MM.1S (cell line): ENCODE measurements around the gene HELQ.

Experiments
- DNase-seq: peaks from one replicate; pipeline ENCODE4 v3.0.0-alpha.2; 2015
- H2AFZ ChIP-seq: fragments of 300-600 bp; sonication (generic); 2 replicates; pipeline ENCODE4 v1.6.0; 2016; ENCODE audit warnings: antibody characterized with exemption, low read length
- H3F3A ChIP-seq: fragments of 300-600 bp; sonication (generic); 2 replicates; pipeline ENCODE4 v1.6.1; 2016; ENCODE audit warnings: mild to moderate bottlenecking, antibody characterized with exemption, low read length, moderate library complexity, mixed read lengths; ENCODE audit not compliant: insufficient read depth
- H3K27ac ChIP-seq: fragments of 300-600 bp; sonication (generic); 2 replicates; pipeline ENCODE4 v1.5.1; 2016; ENCODE audit warnings: mild to moderate bottlenecking, low read length
- H3K27me3 ChIP-seq: fragments of 300-600 bp; sonication (generic); replicated peaks from 2 replicates; pipeline ENCODE4 v1.6.0; 2016; ENCODE audit warnings: low read length; ENCODE audit not compliant: insufficient read depth
- H3K36me3 ChIP-seq: fragments of 300-600 bp; sonication (generic); replicated peaks from 2 replicates; pipeline ENCODE4 v1.6.1; 2016; ENCODE audit warnings: mild to moderate bottlenecking, low read length, mixed read lengths; ENCODE audit not compliant: insufficient read depth
- H3K4me1 ChIP-seq: fragments of 300-600 bp; sonication (generic); 2 replicates; pipeline ENCODE4 v1.6.1; 2016; ENCODE audit warnings: low read length, mixed read lengths
- H3K4me2 ChIP-seq: fragments of 300-600 bp; sonication (generic); 2 replicates; pipeline ENCODE4 v1.6.0; 2016; ENCODE audit warnings: low read depth, low read length
- H3K4me3 ChIP-seq: fragments of 300-600 bp; sonication (generic); 2 replicates; pipeline ENCODE4 v1.5.1; 2016; ENCODE audit warnings: low read length, mixed read lengths
- H3K79me2 ChIP-seq: fragments of 300-600 bp; sonication (generic); 2 replicates; pipeline ENCODE4 v1.6.1; 2016; ENCODE audit warnings: mixed run types, low read length, mixed read lengths
- H3K9ac ChIP-seq: fragments of 300-600 bp; sonication (generic); 2 replicates; pipeline ENCODE4 v1.6.1; 2016; ENCODE audit warnings: low read length, mixed read lengths
- H3K9me2 ChIP-seq: fragments of 300-600 bp; sonication (generic); replicated peaks from 2 replicates; pipeline ENCODE4 v1.6.1; 2016; ENCODE audit warnings: mild to moderate bottlenecking, low read length, mixed read lengths; ENCODE audit not compliant: insufficient read depth
- H3K9me3 ChIP-seq: fragments of 300-600 bp; sonication (generic); replicated peaks from 2 replicates; pipeline ENCODE4 v1.6.1; 2016; ENCODE audit warnings: mild to moderate bottlenecking, low read length, mixed read lengths; ENCODE audit not compliant: insufficient read depth
- H4K20me1 ChIP-seq: fragments of 300-600 bp; sonication (generic); 2 replicates; pipeline ENCODE4 v1.6.1; 2016; ENCODE audit warnings: mild to moderate bottlenecking, low read length, moderate library complexity, mixed read lengths; ENCODE audit not compliant: insufficient read depth
- EZH2 ChIP-seq: fragments of 300-600 bp; sonication (generic); optimal IDR thresholded peaks from 2 replicates; pipeline ENCODE3; 2017; ENCODE audit warnings: low read depth, mild to moderate bottlenecking, antibody characterized with exemption, low read length, mixed read lengths
- EZH2phosphoT487 ChIP-seq: fragments of 300-600 bp; sonication (generic); IDR thresholded peaks from 2 replicates; pipeline ENCODE4 v1.6.1; 2018; ENCODE audit warnings: antibody characterized with exemption, low read length
- TF ChIP-seq, protein P1 (sequence below): fragments of 300-600 bp; sonication (generic); IDR thresholded peaks from 2 replicates; pipeline ENCODE4 v1.5.1; 2016; ENCODE audit warnings: antibody characterized with exemption, low read length, mixed read lengths

The HELQ gene

GRCh38 chr4:83436680-83437079, 18.9 kb downstream of the HELQ start:
- Histone ChIP-seq H3K27ac (no peak overlapping the region), H4K20me1 (no peaks in the 10 kb centered on the region), H3K36me3 (no peaks in the 10 kb centered on the region; the same call in 1 of the 2 replicates), H3F3A (no peaks in the 10 kb centered on the region), H3K4me3 (no peak overlapping the region), H2AFZ (no peak overlapping the region), H3K79me2 (no peaks in the 10 kb centered on the region), H3K4me1 (no peaks in the 10 kb centered on the region), H3K27me3 (no peaks in the 10 kb centered on the region), H3K9ac (no peak overlapping the region), H3K4me2 (no peak overlapping the region), H3K9me3 (no peaks in the 10 kb centered on the region), H3K9me2 (no peaks in the 10 kb centered on the region)
- TF ChIP-seq EZH2phosphoT487 = no peak
- TF ChIP-seq, protein P1, sequence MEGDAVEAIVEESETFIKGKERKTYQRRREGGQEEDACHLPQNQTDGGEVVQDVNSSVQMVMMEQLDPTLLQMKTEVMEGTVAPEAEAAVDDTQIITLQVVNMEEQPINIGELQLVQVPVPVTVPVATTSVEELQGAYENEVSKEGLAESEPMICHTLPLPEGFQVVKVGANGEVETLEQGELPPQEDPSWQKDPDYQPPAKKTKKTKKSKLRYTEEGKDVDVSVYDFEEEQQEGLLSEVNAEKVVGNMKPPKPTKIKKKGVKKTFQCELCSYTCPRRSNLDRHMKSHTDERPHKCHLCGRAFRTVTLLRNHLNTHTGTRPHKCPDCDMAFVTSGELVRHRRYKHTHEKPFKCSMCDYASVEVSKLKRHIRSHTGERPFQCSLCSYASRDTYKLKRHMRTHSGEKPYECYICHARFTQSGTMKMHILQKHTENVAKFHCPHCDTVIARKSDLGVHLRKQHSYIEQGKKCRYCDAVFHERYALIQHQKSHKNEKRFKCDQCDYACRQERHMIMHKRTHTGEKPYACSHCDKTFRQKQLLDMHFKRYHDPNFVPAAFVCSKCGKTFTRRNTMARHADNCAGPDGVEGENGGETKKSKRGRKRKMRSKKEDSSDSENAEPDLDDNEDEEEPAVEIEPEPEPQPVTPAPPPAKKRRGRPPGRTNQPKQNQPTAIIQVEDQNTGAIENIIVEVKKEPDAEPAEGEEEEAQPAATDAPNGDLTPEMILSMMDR = no peak
- no peak for TF ChIP-seq EZH2
- no peak for DNase-seq

- Histone ChIP-seq H3K4me3 (no peak overlapping the region), H3K4me2 (no peak overlapping the region), H3F3A (no peaks in the 10 kb centered on the region), H2AFZ (no peak overlapping the region), H3K9ac (no peak overlapping the region), H3K4me1 (no peaks in the 10 kb centered on the region), H3K27ac (no peak overlapping the region), H3K27me3 (no peaks in the 10 kb centered on the region), H3K36me3 (no peaks in the 10 kb centered on the region; the same call in 1 of the 2 replicates), H3K9me2 (no peaks in the 10 kb centered on the region), H3K9me3 (no peaks in the 10 kb centered on the region), H3K79me2 (no peaks in the 10 kb centered on the region), H4K20me1 (no peaks in the 10 kb centered on the region)
- TF ChIP-seq, protein P1 = no peak
- no peak for TF ChIP-seq EZH2
- TF ChIP-seq EZH2phosphoT487 = no peak
- no peak for DNase-seq
Observed at GRCh38 chr4:83431200-83431599, 24.4 kb downstream of the HELQ start.

DNA sequence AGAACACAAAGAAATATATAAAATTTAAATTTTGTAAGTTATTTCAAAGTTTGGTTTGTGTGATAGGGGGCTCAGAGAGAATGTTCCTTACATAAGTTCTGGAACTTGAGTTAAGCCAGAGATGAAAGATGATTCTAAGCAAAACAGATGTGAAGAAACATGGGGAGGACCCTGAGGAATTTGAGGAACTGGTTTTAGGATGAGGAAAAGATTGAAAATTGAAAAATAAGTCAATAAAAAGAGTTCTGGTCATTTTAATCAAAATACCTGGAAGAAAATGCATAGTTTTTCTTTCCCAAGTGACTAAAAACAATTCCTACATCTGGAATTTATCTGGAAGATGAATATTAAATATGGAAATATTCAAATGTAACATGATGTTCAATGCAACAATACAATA, 37.4 kb downstream of the HELQ start:
- H3K27me3 ChIP-seq = no peaks in the 10 kb centered on the region
- no peak for DNase-seq
- no peak for TF ChIP-seq EZH2
- TF ChIP-seq, protein P1 = no peak
- TF ChIP-seq EZH2phosphoT487 = no peak
- no peak overlapping the region for H3K9ac ChIP-seq
- H3K4me2 ChIP-seq = no peak overlapping the region
- no peaks in the 10 kb centered on the region for H3K79me2 ChIP-seq
- no peak overlapping the region for H3K27ac ChIP-seq
- H2AFZ ChIP-seq = no peak overlapping the region
- H3K36me3 ChIP-seq = no peaks in the 10 kb centered on the region; the same call in 1 of the 2 replicates
- H3K4me3 ChIP-seq = no peak overlapping the region
- H3K4me1 ChIP-seq = no peaks in the 10 kb centered on the region
- H3F3A ChIP-seq = no peaks in the 10 kb centered on the region
- H3K9me2 ChIP-seq = no peaks in the 10 kb centered on the region
- H4K20me1 ChIP-seq = no peaks in the 10 kb centered on the region
- no peaks in the 10 kb centered on the region for H3K9me3 ChIP-seq
